ENCODE data around the gene XPA.

Gene XPA

DNA sequence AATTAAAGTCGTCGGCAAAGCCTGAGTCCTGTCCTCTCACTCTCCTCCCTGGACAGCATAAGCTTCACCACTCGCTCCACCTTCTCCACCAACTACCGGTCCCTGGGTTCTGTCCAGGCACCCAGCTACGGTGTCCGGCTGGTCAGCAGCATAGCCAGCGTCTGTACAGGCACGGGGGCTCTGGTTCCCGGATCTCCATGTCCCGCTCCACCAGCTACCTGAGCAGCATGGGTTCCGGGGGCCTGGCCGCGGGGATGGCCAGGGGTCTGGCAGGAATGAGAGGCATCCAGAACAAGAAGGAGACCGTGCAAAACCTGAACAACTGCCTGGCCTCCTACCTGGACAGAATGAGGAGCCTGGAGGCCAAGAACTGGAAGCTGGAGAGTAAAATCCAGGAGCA is 1.7 kb upstream of the XPA start:
- Histone ChIP-seq H3K4me3 (ENCODE audit: insufficient read depth, low read length, poor library complexity, severe bottlenecking) (no peak overlapping the region), H3K27me3 (ENCODE audit: low read length) (no peaks in the 10 kb centered on the region), H3K4me2 (ENCODE audit: low read depth, low read length, poor library complexity, severe bottlenecking) (no peak overlapping the region), H3K79me2 (ENCODE audit: insufficient read depth, low read length) (peaks cover 30% of the 10 kb centered on the region), H3F3A (ENCODE audit: insufficient read depth) (no peaks in the 10 kb centered on the region), H3K9ac (ENCODE audit: low read length) (no peak overlapping the region), H3K9me2 (replicated peaks; ENCODE audit: insufficient read depth, low read length) (no peaks in the 10 kb centered on the region), H3K36me3 (ENCODE audit: low read length) (no peaks in the 10 kb centered on the region), H3K9me3 (ENCODE audit: insufficient read depth, low read length) (no peaks in the 10 kb centered on the region), H2AFZ (ENCODE audit: low read depth, low read length, severe bottlenecking) (no peak overlapping the region), H4K20me1 (ENCODE audit: low read depth, low read length) (no peaks in the 10 kb centered on the region), H3K27ac (ENCODE audit: low read depth, low read length) (no peak overlapping the region)
- TF ChIP-seq, protein P1, sequence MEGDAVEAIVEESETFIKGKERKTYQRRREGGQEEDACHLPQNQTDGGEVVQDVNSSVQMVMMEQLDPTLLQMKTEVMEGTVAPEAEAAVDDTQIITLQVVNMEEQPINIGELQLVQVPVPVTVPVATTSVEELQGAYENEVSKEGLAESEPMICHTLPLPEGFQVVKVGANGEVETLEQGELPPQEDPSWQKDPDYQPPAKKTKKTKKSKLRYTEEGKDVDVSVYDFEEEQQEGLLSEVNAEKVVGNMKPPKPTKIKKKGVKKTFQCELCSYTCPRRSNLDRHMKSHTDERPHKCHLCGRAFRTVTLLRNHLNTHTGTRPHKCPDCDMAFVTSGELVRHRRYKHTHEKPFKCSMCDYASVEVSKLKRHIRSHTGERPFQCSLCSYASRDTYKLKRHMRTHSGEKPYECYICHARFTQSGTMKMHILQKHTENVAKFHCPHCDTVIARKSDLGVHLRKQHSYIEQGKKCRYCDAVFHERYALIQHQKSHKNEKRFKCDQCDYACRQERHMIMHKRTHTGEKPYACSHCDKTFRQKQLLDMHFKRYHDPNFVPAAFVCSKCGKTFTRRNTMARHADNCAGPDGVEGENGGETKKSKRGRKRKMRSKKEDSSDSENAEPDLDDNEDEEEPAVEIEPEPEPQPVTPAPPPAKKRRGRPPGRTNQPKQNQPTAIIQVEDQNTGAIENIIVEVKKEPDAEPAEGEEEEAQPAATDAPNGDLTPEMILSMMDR (IDR thresholded peaks at IDR 0.05; ENCODE audit: insufficient read depth, low read length, poor library complexity, severe bottlenecking): no peak
- TF ChIP-seq EZH2phosphoT487 (conservative IDR thresholded peaks at IDR 0.05; ENCODE audit: low read length): no peak

DNA sequence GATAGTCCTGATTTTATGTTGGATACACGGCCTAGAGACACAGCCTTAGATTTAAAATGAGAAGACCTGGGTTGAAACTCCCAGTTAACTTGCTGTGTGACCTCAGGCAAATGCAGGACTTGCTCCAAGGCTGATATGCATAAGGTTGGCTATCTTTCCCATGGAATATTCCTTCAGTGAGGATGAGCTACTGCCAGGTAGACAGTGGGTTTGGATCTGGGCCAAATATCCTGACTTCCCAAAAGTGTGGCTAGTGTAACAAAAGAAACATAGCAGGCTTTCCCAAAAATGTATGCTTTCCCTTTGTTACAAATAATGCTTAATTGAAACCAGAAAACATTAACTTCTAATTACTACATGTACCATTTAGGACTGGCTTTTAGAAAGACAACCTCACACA is 697 bp upstream of the XPA start:
- Histone ChIP-seq H3K4me3 (ENCODE audit: insufficient read depth, low read length, poor library complexity, severe bottlenecking) (peak overlapping the region; percentile 79), H3K9ac (ENCODE audit: low read length) (peak overlapping the region; percentile 80)

DNA sequence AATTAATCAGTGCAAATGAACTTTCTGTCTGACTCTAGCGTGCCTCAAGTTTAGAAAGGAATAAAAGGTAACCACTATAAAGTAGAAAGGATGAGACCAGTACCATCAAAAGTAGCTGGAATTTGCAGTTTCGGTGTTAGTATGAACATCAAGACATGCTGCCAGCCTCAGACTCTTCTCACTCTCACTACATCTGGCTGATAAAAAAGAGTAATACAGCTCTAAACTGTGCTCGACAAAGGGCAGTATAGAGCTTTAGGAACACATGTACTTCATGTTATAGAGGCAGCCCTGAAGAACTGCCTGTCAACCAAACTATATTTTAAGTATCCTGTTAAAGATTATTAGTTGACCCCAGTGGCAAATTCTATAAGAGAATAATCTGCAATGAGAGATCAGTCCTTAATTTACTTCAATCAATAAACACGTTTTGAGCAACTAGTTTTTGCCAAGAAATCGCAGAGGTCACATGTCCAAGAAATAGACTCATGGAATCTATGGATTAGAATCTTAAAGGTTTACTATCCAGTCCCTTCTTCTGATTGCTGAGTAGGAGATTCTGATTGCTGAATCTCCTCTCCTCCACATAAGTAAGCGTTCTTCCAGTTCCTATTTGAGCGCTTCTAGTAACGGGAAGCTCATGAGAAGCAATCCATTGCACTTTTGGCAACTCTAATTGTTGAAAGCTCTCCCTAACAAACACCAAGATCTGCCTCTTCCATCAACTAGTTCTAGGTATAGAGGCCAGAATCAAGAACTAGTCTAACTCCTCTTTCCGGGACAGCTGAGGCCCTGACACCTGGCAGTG is 941 bp downstream of the XPA start:
- H3K27ac ChIP-seq (ENCODE audit: low read depth, low read length): peak overlapping the region; percentile 65
- H3K4me2 ChIP-seq (ENCODE audit: low read depth, low read length, poor library complexity, severe bottlenecking): peak overlapping the region; percentile 73
- peak overlapping the region; percentile 80 for H3K9ac ChIP-seq (ENCODE audit: low read length)
- H4K20me1 ChIP-seq (ENCODE audit: low read depth, low read length): no peaks in the 10 kb centered on the region
- H3K9me3 ChIP-seq (ENCODE audit: insufficient read depth, low read length): no peaks in the 10 kb centered on the region
- no peaks in the 10 kb centered on the region for H3K36me3 ChIP-seq (ENCODE audit: low read length)
- peak overlapping the region; percentile 94 for H2AFZ ChIP-seq (ENCODE audit: low read depth, low read length, severe bottlenecking)
- H3F3A ChIP-seq (ENCODE audit: insufficient read depth): no peaks in the 10 kb centered on the region
- H3K9me2 ChIP-seq (replicated peaks; ENCODE audit: insufficient read depth, low read length): no peaks in the 10 kb centered on the region
- H3K79me2 ChIP-seq (ENCODE audit: insufficient read depth, low read length): peaks cover 37% of the 10 kb centered on the region
- no peaks in the 10 kb centered on the region for H3K27me3 ChIP-seq (ENCODE audit: low read length)
- H3K4me3 ChIP-seq (ENCODE audit: insufficient read depth, low read length, poor library complexity, severe bottlenecking): peak overlapping the region; percentile 79
- TF ChIP-seq EZH2phosphoT487 (conservative IDR thresholded peaks at IDR 0.05; ENCODE audit: low read length): no peak
- TF ChIP-seq, protein P1 (IDR thresholded peaks at IDR 0.05; ENCODE audit: insufficient read depth, low read length, poor library complexity, severe bottlenecking): no peak

More for the DNA sequence above, 697 bp upstream of the XPA start:
- Histone ChIP-seq H3K9me2 (replicated peaks; ENCODE audit: insufficient read depth, low read length) (no peaks in the 10 kb centered on the region), H3K36me3 (ENCODE audit: low read length) (no peaks in the 10 kb centered on the region), H3K4me2 (ENCODE audit: low read depth, low read length, poor library complexity, severe bottlenecking) (peak overlapping the region; percentile 73), H3K9me3 (ENCODE audit: insufficient read depth, low read length) (no peaks in the 10 kb centered on the region), H2AFZ (ENCODE audit: low read depth, low read length, severe bottlenecking) (peak overlapping the region; percentile 94), H4K20me1 (ENCODE audit: low read depth, low read length) (no peaks in the 10 kb centered on the region), H3F3A (ENCODE audit: insufficient read depth) (no peaks in the 10 kb centered on the region), H3K27me3 (ENCODE audit: low read length) (no peaks in the 10 kb centered on the region), H3K27ac (ENCODE audit: low read depth, low read length) (peak overlapping the region; percentile 65; the same call in 1 of the 2 replicates), H3K79me2 (ENCODE audit: insufficient read depth, low read length) (peaks cover 37% of the 10 kb centered on the region)
- TF ChIP-seq, protein P1 (IDR thresholded peaks at IDR 0.05; ENCODE audit: insufficient read depth, low read length, poor library complexity, severe bottlenecking): no peak
- no peak for TF ChIP-seq EZH2phosphoT487 (conservative IDR thresholded peaks at IDR 0.05; ENCODE audit: low read length)
